ENCODE data around the gene AHRR. TPM values are rescaled to one million over a fixed set of nuclear protein-coding genes. Genes with fewer than 3 reads are reported as not detected.
A peak's percentile ranks its signal among the peaks of the same experiment; 100 is the strongest.
"Not testable (repeated sequence)": the region's sequence is repeated elsewhere in the genome, so short reads cannot be mapped to it uniquely, and the experiment has no call there.

AHRR gene
- total RNA-seq, 1 donor from 2014 or later = 11.3 TPM

- no peak for DNase-seq
- intact Hi-C loops (cut with DNase I) = no loop called here
- H3K9me3 ChIP-seq = no peaks in the 10 kb centered on the region
- H3K27ac ChIP-seq = no peak overlapping the region
- no peak for TF ChIP-seq CTCF (IDR thresholded peaks at IDR 0.05)
- peaks cover 3% of the 10 kb centered on the region for H3K4me1 ChIP-seq
- ATAC-seq = no peak
- no peaks in the 10 kb centered on the region for H3K36me3 ChIP-seq
- no peaks in the 10 kb centered on the region for H3K27me3 ChIP-seq
- no peak overlapping the region for H3K4me3 ChIP-seq
Observed at GRCh38 chr5:383621-384020, 62.1 kb downstream of the AHRR start.

GRCh38 chr5:384576-384975 lies 63.1 kb downstream of the AHRR start:
- H3K9me3 ChIP-seq; ATAC-seq; H3K27me3 ChIP-seq; H3K27ac ChIP-seq; H3K36me3 ChIP-seq; H3K4me3 ChIP-seq; intact Hi-C loops (cut with DNase I); H3K4me1 ChIP-seq: not testable (repeated sequence)
- DNase-seq = peak; percentile 29

- no peak overlapping the region for H3K27ac ChIP-seq
- no peak for DNase-seq
- no peak overlapping the region for H3K4me3 ChIP-seq
- no peaks in the 10 kb centered on the region for H3K9me3 ChIP-seq
- peaks cover 3% of the 10 kb centered on the region for H3K4me1 ChIP-seq
- no peak for ATAC-seq
- TF ChIP-seq CTCF (IDR thresholded peaks at IDR 0.05) = no peak
- intact Hi-C loops (cut with DNase I) = no loop called here
- no peaks in the 10 kb centered on the region for H3K36me3 ChIP-seq
- H3K27me3 ChIP-seq = no peaks in the 10 kb centered on the region
Observed at GRCh38 chr5:385321-385720, 63.8 kb downstream of the AHRR start.

- no peak overlapping the region for H3K4me3 ChIP-seq
- intact Hi-C loops (cut with DNase I) = no loop called here
- H3K36me3 ChIP-seq = no peaks in the 10 kb centered on the region
- no peaks in the 10 kb centered on the region for H3K9me3 ChIP-seq
- H3K4me1 ChIP-seq = peaks cover 3% of the 10 kb centered on the region
- no peak overlapping the region for H3K27ac ChIP-seq
- no peak for TF ChIP-seq CTCF (IDR thresholded peaks at IDR 0.05)
- DNase-seq = peak; percentile 31
- H3K27me3 ChIP-seq = no peaks in the 10 kb centered on the region
- no peak for ATAC-seq
Observed at GRCh38 chr5:386432-387341, 65.2 kb downstream of the AHRR start.

GRCh38 chr5:387491-388265 lies 66.2 kb downstream of the AHRR start:
- H3K4me1 ChIP-seq = peaks cover 3% of the 10 kb centered on the region
- no peak overlapping the region for H3K27ac ChIP-seq
- no peaks in the 10 kb centered on the region for H3K27me3 ChIP-seq
- peak; percentile 24 for ATAC-seq
- no peak for TF ChIP-seq CTCF (IDR thresholded peaks at IDR 0.05)
- intact Hi-C loops (cut with DNase I) = no loop called here
- DNase-seq = peak; percentile 51
- no peaks in the 10 kb centered on the region for H3K9me3 ChIP-seq
- H3K4me3 ChIP-seq = no peak overlapping the region
- H3K36me3 ChIP-seq = no peaks in the 10 kb centered on the region

All from upper lobe of right lung (tissue), 1 donor.